Measurements from ENCODE around the gene ZBED1. TPM values are rescaled to one million over a fixed set of nuclear protein-coding genes. Genes with fewer than 3 reads are reported as not detected.

ZBED1 gene
- total and polyA plus RNA-seq, 2 donors (not counting 3 experiments of a cell fraction or from before 2014, with no cell fraction given) = 24.6 to 46.5 TPM

DNA sequence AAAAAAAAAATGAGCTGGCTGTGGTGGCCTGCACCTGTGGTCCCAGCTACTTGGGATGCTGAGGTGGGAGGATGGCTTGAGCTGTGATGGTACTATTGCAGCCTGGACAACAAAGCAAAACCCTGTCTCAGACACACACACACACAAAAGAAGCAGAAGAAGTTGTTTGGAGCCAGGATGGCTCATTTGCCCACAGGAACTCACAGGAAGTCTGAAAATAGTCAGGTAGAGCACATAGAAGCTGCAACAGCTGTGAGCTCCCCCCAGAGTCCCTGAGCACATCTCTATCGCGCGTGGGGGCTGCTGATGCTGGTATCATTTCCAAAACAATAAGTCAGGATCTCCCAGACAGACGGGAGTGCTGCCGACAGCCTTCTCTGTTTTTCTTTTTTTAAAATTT lies 13.4 kb upstream of the ZBED1 start:
- Histone ChIP-seq H3K9me1 (replicated peaks; ENCODE audit: control insufficient read depth, extremely low read depth, insufficient read depth, low read length) (no peaks in the 10 kb centered on the region), H4K20me1 (replicated peaks; ENCODE audit: control insufficient read depth, extremely low read depth, insufficient read depth, low read length) (no peaks in the 10 kb centered on the region), H3K27ac (ENCODE audit: insufficient read depth, low read depth, low read length) (no peak overlapping the region), H3K36me3 (ENCODE audit: control insufficient read depth in 2 of 2, extremely low read depth in 1 of 2, insufficient read depth in 2 of 2, low read length in 2 of 2) (no peaks in the 10 kb centered on the region), H3K4me1 (ENCODE audit: control insufficient read depth, extremely low read depth, insufficient read depth, low read length) (no peaks in the 10 kb centered on the region), H3K27me3 (ENCODE audit: control insufficient read depth in 2 of 2, insufficient read depth in 2 of 2, low read length in 2 of 2) (no peaks in the 10 kb centered on the region), H3K4me3 (replicated peaks in 1 of 3; ENCODE audit: insufficient read depth in 1 of 3, low read depth in 1 of 3, low read length in 3 of 3) (no peak overlapping the region), H3K79me2 (ENCODE audit: control insufficient read depth, insufficient read depth, low read length) (no peaks in the 10 kb centered on the region), H2AFZ (ENCODE audit: low read depth, low read length) (no peak overlapping the region), H3K4me2 (ENCODE audit: insufficient read depth, low read length) (no peak overlapping the region), H3K9me3 (replicated peaks; ENCODE audit: control insufficient read depth, insufficient read depth, low read length) (no peaks in the 10 kb centered on the region), H3K9ac (replicated peaks; ENCODE audit: extremely low read depth, insufficient read depth, low read length) (no peak overlapping the region)
- POLR2A ChIA-PET = no interaction called here
- no TSS peak for BruUV-seq (replicated peaks)
- dilution Hi-C loops (cut with MboI; ENCODE audit: extremely low pct_ligation_motif_present, low sequenced_read_pairs) = no loop called here
- intact Hi-C loops (cut with micrococcal nuclease) = no loop called here
- TF ChIP-seq MYC (IDR thresholded peaks at IDR 0.05; ENCODE audit: low read depth, low read length) = no peak
- TF ChIP-seq GATA2 (IDR thresholded peaks at IDR 0.05; ENCODE audit: insufficient read depth, insufficient read length, low read depth, low read length) = no peak
- TF ChIP-seq JUN (IDR thresholded peaks at IDR 0.05; ENCODE audit: borderline replicate concordance, insufficient read depth, insufficient read length, low read depth) = no peak
- TF ChIP-seq EZH2 (IDR thresholded peaks at IDR 0.05; ENCODE audit: borderline replicate concordance, low read depth, low read length, severe bottlenecking) = no peak
- TF ChIP-seq, protein P1, sequence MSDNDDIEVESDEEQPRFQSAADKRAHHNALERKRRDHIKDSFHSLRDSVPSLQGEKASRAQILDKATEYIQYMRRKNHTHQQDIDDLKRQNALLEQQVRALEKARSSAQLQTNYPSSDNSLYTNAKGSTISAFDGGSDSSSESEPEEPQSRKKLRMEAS (IDR thresholded peaks at IDR 0.05; ENCODE audit: insufficient read depth, insufficient read length) = no peak
- TF ChIP-seq POLR2A (IDR thresholded peaks at IDR 0.05; ENCODE audit: low read depth, low read length) = no peak
- TF ChIP-seq FOS (IDR thresholded peaks at IDR 0.05; ENCODE audit: borderline replicate concordance, insufficient read depth, low read length) = no peak
- TF ChIP-seq POLR2AphosphoS5 (IDR thresholded peaks at IDR 0.05; ENCODE audit: insufficient read depth, low read depth, low read length) = no peak
- TF ChIP-seq, protein P2, sequence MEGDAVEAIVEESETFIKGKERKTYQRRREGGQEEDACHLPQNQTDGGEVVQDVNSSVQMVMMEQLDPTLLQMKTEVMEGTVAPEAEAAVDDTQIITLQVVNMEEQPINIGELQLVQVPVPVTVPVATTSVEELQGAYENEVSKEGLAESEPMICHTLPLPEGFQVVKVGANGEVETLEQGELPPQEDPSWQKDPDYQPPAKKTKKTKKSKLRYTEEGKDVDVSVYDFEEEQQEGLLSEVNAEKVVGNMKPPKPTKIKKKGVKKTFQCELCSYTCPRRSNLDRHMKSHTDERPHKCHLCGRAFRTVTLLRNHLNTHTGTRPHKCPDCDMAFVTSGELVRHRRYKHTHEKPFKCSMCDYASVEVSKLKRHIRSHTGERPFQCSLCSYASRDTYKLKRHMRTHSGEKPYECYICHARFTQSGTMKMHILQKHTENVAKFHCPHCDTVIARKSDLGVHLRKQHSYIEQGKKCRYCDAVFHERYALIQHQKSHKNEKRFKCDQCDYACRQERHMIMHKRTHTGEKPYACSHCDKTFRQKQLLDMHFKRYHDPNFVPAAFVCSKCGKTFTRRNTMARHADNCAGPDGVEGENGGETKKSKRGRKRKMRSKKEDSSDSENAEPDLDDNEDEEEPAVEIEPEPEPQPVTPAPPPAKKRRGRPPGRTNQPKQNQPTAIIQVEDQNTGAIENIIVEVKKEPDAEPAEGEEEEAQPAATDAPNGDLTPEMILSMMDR (IDR thresholded peaks at IDR 0.05; ENCODE audit: extremely low read depth in 1 of 2, insufficient read depth in 1 of 2, low read depth in 1 of 2, low read length in 2 of 2) = no peak
- no peak for FAIRE-seq
- CTCF ChIA-PET = no interaction called here
- DNase-seq (ENCODE audit: low read depth, low spot score) = no peak

Data from endothelial cell of umbilical vein (primary cell).